ENCODE results near the gene HIGD2A. TPM values are rescaled to one million over a fixed set of nuclear protein-coding genes. Genes with fewer than 3 reads are reported as not detected.

HIGD2A gene
- total and polyA plus RNA-seq, 11 donors: 177 to 454 (median 222) TPM

DNA sequence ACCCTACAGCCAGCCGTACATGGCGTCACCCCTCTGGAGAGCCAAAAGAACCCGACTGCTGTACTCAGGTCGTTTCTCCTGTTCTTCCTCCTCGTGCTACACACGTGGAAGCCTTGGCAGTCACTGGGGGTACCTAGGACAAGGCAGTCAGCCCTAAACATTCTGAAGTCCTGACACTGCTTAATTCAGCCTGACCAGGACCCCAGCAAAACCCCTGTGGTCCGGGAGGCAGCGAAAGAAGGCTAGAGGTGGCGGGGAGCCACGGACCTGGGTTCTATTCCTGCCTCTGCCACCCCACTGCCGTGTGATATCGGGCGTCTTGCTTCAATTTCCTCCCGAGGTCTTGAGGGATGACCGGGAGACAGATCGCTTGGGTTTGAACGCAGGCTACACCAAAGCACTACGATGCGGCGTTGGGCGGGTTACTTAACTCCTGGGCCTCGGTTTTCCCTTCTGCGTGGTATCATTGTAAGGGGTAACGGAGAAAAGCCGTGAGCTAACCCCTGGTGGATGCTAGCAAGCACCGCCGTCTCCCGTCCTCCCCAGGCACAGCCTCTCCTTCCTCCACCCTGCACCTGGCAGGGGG lies 23.7 kb upstream of the HIGD2A start:
- H3K4me1 ChIP-seq: peaks cover 0 to 34% (median 19%) of the 10 kb centered on the region in 12 donors
- TF ChIP-seq, protein P1, sequence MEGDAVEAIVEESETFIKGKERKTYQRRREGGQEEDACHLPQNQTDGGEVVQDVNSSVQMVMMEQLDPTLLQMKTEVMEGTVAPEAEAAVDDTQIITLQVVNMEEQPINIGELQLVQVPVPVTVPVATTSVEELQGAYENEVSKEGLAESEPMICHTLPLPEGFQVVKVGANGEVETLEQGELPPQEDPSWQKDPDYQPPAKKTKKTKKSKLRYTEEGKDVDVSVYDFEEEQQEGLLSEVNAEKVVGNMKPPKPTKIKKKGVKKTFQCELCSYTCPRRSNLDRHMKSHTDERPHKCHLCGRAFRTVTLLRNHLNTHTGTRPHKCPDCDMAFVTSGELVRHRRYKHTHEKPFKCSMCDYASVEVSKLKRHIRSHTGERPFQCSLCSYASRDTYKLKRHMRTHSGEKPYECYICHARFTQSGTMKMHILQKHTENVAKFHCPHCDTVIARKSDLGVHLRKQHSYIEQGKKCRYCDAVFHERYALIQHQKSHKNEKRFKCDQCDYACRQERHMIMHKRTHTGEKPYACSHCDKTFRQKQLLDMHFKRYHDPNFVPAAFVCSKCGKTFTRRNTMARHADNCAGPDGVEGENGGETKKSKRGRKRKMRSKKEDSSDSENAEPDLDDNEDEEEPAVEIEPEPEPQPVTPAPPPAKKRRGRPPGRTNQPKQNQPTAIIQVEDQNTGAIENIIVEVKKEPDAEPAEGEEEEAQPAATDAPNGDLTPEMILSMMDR (IDR thresholded peaks at IDR 0.05): no peak
- no peak for TF ChIP-seq POLR2A (IDR thresholded peaks at IDR 0.05)
- peak overlapping the region in 11 of 12 donors; percentile 47 to 89 (median 80) for H3K27ac ChIP-seq
- H3K36me3 ChIP-seq: peaks cover 0 to 25% (median 17%) of the 10 kb centered on the region in 9 donors
- intact Hi-C loops (cut with DNase I): loop anchor here in 4 of 10 donors (5.0 to 10.0 kb wide), 5 partner anchors 32 to 280 kb away; partner anchors contain the start of genes CLTB (in 2 of the 4), FAF2 (in 1 of the 4), RNF44 (in 1 of the 4) and TSPAN17 (in 1 of the 4)
- ATAC-seq (no peak), DNase-seq (no peak)
- WGBS, 4 donors: 26 to 46% (median 30%) methylated on average over 18 to 28 of the region's 28 CpGs
- no peaks in the 10 kb centered on the region for H3K27me3 ChIP-seq
- peak overlapping the region; percentile 38 to 96 (median 82) for H3K4me3 ChIP-seq
- H3K9me3 ChIP-seq: no peaks in the 10 kb centered on the region

DNA sequence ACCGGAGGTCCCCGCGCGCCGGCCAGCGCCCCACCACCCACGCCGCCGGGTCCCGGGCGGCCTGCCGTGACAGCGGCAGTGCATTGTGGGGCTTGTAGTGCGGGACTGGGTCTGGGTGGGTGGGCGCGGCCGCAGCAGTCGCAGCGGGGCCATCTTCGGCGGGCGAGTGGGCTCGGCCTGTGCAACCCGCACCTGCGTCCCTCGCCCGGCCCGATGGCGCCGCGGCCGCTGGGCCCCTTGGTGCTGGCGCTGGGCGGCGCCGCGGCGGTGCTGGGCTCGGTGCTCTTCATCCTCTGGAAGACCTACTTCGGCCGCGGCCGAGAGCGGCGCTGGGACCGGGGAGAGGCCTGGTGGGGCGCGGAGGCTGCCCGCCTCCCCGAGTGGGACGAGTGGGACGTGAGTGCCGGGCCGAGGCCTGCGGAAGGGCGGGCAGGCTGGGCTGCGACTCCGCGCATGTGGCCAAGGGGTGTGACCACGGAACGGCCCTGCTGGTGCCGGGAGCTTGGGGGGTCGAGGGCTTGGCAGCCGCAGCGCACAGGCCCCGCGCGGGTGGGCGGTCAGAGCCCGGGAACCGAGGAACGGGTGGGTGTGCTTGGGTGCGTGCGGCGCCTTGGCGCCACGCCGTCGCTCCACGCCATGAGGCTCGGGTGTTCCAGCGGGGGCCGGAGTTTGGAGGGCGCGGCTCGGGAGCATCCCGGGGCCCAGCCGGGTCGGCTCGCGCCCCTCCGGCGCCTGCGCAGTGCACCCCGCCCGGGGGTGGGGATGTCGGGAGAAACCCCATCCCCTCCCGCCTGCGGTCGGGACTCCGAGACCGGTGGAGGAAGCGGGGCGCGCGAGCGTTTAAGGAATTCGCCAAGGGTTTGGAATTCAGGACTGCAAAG lies 23.0 kb upstream of the HIGD2A start, which contains the start of gene ARL10:
TSS of gene ARL10 (plus strand) at position 137 of the 881 bp plus-strand sequence. CDS start at position 214, 77 bp downstream.
- intact Hi-C loops (cut with DNase I): loop anchor here in 3 of 10 donors (5.0 to 10.0 kb wide), 3 partner anchors 52 to 279 kb away; partner anchors contain the start of genes CLTB (in 1 of the 3), RNF44 (in 1 of the 3) and TSPAN17 (in 1 of the 3)
- Histone ChIP-seq H3K4me1 (peaks cover 0 to 35% (median 17%) of the 10 kb centered on the region in 12 donors), H3K27me3 (no peaks in the 10 kb centered on the region), H3K36me3 (peaks cover 0 to 32% (median 19%) of the 10 kb centered on the region in 9 donors), H3K9me3 (no peaks in the 10 kb centered on the region), H3K4me3 (peak within 1 kb of the TSS; percentile 38 to 96 (median 82)), H3K27ac (peak within 1 kb of the TSS; percentile 33 to 89 (median 80))
- 0 to 1% (median 1%) methylated on average over 38 to 108 of the region's 108 CpGs for WGBS, 4 donors
- peak; percentile 58 to 78 (median 60) for DNase-seq
- TF ChIP-seq POLR2A (IDR thresholded peaks at IDR 0.05): peak in 1 of 2 donors; percentile 11
- TF ChIP-seq, protein P1 (IDR thresholded peaks at IDR 0.05): no peak
- peak in 3 of 4 donors; percentile 26 to 63 (median 54) for ATAC-seq

DNA sequence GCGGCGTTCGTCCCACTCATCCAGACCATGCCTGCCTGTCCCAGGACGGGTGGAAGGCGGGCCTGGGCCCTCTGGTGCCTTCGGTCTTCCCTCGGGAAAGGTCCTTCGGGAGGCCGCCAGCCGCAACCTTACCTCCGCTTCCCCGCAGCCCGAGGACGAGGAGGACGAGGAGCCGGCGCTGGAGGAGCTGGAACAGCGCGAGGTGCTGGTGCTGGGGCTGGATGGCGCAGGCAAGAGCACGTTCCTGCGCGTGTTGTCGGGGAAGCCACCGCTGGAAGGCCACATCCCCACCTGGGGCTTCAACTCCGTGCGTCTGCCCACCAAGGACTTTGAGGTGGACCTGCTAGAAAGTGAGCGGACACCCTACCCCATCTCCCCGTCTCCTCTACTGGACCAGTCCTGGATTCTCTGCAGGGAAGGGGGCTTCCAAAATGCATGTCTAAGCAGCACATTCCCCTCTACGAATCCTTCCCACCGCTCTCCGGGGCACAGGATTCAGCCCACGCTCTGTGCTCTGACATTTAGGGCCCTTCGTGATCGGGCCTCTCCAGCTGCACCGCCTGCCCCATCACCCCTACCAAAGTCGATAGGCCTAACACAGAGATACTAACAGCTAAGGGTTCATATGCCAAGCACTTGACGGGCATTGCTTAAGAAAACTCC lies 22.2 kb upstream of the HIGD2A start:
- TF ChIP-seq, protein P1 (IDR thresholded peaks at IDR 0.05): no peak
- TF ChIP-seq POLR2A (IDR thresholded peaks at IDR 0.05): no peak
- Histone ChIP-seq H3K36me3 (peaks cover 0 to 39% (median 23%) of the 10 kb centered on the region in 9 donors), H3K27me3 (no peaks in the 10 kb centered on the region), H3K9me3 (no peaks in the 10 kb centered on the region), H3K4me1 (peaks cover 0 to 34% (median 15%) of the 10 kb centered on the region in 12 donors), H3K4me3 (peak overlapping the region; percentile 38 to 96 (median 82)), H3K27ac (peak overlapping the region in 10 of 12 donors; percentile 47 to 89 (median 80))
- ATAC-seq (no peak), DNase-seq (peak in 2 of 5 donors; percentile 31 to 69)
- intact Hi-C loops (cut with DNase I): loop anchor here in 3 of 10 donors (5.0 to 10.0 kb wide), 3 partner anchors 51 to 278 kb away; partner anchors contain the start of genes CLTB (in 1 of the 3), RNF44 (in 1 of the 3) and TSPAN17 (in 1 of the 3)
- WGBS, 4 donors: 45 to 57% (median 47%) methylated on average over 30 to 38 of the region's 38 CpGs
